ENCODE results near the gene TSC22D1.
A peak's percentile ranks its signal among the peaks of the same experiment; 100 is the strongest.
"Not testable (repeated sequence)": the region's sequence is repeated elsewhere in the genome, so short reads cannot be mapped to it uniquely, and the experiment has no call there.

TSC22D1 gene

GRCh38 chr13:44573071-44573470, 3.1 kb downstream of the TSC22D1 start:
- DNase-seq (ENCODE audit: low spot score), result no peak

GRCh38 chr13:44566601-44567000, 9.5 kb downstream of the TSC22D1 start:
- no peak for DNase-seq (ENCODE audit: low spot score)

DNA sequence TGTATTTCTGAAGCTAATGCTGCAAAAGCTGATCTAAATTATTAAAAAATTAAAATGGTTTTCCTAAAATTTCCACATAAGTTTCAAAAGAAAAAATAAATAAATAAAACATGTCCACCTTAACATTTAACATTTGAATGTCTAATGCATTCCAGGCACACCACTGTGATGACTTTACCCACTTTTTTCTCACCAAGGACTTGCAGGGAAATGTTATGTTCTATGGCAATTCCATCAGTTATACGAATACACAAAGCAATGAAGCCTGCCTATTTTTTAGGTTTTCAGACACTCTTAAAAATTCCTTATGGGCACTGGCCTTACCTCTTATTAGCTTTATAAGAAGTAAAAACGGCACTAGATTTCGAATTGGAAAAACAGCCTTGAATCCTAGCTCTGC, 10.2 kb downstream of the TSC22D1 start:
- no peak for DNase-seq (ENCODE audit: low spot score)

- no peak for DNase-seq (ENCODE audit: low spot score)
These were observed 11.2 kb downstream of the TSC22D1 start for GRCh38 chr13:44564936-44565335.

DNA sequence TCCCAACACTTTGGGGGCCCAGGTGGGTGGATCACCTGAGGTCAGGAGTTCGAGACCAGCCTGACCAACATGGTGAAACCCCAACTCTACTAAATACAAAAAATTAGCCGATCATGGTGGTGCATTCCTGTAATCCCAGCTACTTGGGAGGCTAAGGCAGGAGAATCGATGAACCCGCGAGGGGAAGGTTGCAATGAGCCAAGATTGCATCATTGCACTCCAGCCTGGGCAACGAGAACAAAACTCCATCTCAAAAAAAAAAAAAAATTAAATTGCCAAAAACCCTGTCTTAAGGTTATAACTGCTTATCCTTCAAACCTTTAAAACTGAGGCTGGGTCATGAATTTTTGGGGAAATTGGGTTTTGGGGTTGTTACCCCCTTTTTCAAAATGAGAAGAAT, 13.3 kb downstream of the TSC22D1 start:
- DNase-seq (ENCODE audit: low spot score), result not testable (repeated sequence)

DNA sequence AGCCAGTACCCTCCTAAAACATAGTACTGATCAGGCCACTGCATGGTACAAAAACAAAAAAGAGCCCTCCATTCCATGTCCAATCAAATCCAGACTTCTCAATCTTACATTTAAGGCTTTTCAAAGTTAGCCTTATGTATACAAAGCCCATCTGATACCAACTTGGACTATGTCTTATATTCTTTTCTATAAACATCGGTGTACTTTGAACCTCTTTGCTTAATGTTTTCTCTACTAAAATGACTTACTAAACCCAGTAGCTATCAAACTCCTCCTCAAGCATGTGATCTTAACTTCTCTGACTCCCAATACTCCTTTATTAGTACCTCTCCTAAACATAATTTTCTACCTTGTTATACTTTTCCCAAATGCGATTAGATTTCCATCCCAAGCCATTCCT, 14.8 kb downstream of the TSC22D1 start:
- no peak for DNase-seq (ENCODE audit: low spot score)

GRCh38 chr13:44557986-44558385, 18.1 kb downstream of the TSC22D1 start:
- DNase-seq (ENCODE audit: low spot score), result no peak

DNA sequence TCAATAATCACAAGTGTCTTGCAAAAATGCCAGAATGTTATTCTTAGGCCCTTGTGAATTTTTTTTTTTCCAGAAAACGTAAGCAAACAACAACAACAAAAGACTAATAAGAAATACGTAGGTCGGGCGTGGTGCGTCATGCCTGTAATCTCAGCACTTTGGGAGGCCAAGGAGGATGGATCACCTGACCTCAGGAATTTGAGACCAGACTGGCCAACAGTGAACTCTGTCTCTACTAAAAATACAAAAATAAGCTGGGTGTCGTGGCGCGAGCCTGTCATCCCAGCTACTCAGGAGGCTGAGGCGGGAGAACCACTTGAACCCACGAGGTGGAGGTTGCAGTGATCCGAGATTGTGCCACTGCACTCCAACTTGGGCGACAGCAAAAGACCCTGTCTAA, 20.9 kb downstream of the TSC22D1 start:
- DNase-seq (ENCODE audit: low spot score), result no peak

DNA sequence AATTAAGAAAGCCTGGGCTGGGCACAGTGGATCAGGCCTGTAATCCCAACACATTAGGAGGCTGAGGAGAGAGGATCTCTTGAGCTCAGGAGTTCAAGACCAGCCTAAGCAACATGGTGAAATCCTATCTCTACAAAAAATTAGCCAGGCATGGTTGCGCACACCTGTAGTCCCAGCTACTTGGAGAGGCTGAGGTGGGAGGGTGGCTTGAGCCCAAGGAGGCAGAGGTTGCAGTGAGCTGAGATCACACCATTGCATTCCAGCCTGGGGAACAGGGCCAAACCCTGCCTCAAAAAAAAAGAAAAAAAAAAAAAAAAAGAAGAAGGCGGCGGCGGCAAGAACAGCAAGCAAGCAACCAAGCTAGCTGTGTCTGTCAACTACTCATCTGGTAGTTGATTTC, 26.7 kb downstream of the TSC22D1 start:
- DNase-seq (ENCODE audit: low spot score), result no peak

GRCh38 chr13:44546164-44546563, 30.0 kb downstream of the TSC22D1 start:
- DNase-seq (ENCODE audit: low spot score), result no peak

GRCh38 chr13:44543369-44543768, 32.8 kb downstream of the TSC22D1 start:
- no peak for DNase-seq (ENCODE audit: low spot score)

DNA sequence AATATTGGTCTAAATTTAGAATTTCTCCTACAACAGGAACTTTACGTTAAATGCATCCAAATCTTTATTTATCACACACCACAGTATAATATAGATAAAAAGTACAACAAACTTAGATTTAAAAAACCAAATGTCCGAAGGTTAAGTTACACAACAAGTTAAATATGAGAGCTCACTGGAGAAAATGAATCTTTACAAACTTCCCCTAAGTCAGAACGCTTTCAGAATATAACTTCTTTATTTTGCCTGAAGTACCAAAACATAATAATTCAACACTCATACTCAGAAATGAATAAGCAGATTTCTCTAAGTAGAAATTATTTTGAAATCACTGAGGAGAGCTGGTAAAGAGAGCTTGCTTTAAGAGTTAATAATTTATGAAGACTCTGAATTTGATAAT, 33.8 kb downstream of the TSC22D1 start:
- no peak for DNase-seq (ENCODE audit: low spot score)

- DNase-seq (ENCODE audit: low spot score), result no peak
These were observed 34.5 kb downstream of the TSC22D1 start for GRCh38 chr13:44541601-44542000.

GRCh38 chr13:44540761-44541434, 35.2 kb downstream of the TSC22D1 start:
- no peak for DNase-seq (ENCODE audit: low spot score)

GRCh38 chr13:44537248-44537647, 38.9 kb downstream of the TSC22D1 start:
- DNase-seq (ENCODE audit: low spot score), result no peak

DNA sequence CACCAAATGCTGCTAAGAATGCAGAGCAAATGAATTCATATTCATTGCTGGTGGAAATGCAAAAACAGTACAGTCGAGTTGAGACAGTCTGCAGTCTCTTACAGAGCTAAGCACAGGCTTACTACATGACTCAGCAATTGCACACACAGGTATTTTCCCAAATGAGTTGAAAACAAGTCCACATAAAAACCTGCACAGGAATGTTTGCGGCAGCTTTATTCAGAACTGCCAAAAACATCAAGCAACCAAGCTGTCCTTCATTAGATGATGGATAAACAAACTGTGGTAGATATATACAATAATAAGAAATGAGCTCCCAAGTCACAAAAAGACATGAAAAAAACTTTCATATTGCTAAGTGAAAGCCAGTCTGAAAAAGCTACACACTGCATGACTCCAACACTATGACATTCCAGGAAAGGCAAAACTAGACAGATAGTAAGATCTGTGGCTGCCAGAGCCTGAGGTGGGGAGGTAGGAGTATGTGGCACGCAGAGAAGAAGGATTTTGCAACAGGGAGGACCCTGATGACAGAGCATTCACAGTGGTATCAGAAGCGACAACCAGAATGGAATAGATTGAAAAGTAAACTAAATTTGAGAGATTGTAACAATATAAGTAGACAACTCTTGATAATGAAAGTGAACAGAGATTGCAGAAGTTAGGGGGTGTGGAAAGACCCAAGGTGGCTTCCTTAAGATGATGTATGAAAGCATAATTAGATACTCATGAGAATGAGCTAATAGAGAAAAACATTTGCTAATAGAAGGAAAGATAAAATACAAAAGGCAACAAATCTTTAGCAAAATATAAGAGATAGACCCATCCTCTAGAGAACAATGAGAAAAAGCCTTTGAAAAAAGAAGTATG, 52.7 kb downstream of the TSC22D1 start:
- peak; percentile 22 for DNase-seq (ENCODE audit: low spot score)

DNA sequence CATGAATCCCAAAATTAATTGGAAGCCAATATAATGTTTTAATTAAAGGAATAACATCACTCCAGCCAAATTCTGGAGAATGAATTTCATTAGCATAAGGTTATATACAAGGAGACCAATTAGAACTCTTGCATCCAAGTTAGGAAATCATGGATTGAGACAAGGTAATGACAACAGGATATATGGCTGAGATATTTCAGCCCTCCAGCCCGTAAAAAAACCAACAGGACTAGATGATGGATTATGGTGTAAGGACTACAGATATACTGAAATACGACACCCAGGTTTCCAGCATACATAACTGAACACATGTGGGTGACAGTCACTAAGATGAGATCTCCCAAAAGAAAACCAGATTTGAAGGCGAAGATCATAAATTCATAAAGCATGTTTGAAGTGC, 56.5 kb downstream of the TSC22D1 start:
- no peak for DNase-seq (ENCODE audit: low spot score)

GRCh38 chr13:44516771-44517170, 59.4 kb downstream of the TSC22D1 start:
- DNase-seq (ENCODE audit: low spot score), result no peak

DNA sequence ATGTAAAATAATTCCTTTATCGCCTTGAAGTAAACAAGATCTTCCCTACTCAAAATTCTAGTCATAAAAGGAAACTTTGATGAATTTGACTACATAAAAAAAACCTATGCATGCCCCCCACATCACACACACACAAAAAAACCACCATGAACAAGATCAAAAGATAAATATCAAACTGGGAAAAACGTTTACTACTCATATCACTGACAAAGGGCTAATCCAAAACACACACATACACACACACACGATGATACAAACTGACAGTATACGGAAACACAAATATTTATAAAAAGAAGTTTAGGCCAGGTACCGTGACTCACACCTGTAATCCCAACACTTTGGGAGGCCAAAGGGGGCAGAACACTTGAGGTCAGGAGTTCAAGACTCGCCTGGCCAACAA, 61.9 kb downstream of the TSC22D1 start:
- DNase-seq (ENCODE audit: low spot score), result no peak

GRCh38 chr13:44509853-44510252, 66.3 kb downstream of the TSC22D1 start:
- not testable (repeated sequence) for DNase-seq (ENCODE audit: low spot score)

DNA sequence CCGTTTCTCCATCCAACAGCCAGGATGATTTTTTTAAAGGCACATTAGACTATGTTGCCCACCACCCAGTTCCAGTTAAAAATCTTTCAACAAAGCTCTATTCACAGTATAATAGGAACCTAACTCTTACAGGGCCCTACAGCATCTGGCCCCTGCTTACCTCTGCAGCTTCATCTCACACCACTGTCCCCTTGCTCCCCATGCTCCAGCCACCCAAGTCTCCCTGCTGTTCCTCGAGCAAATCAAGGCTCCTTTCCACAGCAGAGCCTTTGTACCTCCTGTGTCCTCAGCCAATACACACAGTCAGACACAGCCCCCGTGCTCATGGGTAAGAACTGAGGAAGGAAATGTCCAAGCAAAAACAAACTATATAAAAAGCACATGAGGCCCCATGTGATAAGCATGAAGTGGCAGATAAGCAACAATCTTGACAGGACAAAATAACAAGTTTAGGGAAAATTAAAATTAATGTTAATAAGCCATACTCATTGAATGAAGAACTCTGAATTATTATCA, 67.5 kb downstream of the TSC22D1 start:
- DNase-seq (ENCODE audit: low spot score), result no peak

GRCh38 chr13:44507639-44508038, 68.5 kb downstream of the TSC22D1 start:
- no peak for DNase-seq (ENCODE audit: low spot score)

- no peak for DNase-seq (ENCODE audit: low spot score)
These were observed 69.4 kb downstream of the TSC22D1 start for GRCh38 chr13:44506719-44507118.

Data from AG08395 (cell line).